ENCODE results near the gene FAM124B. TPM values are rescaled to one million over a fixed set of nuclear protein-coding genes. Genes with fewer than 3 reads are reported as not detected.

Gene FAM124B
- total and polyA plus RNA-seq, 2 of the 8 experiments (the other 6 are each of a cell fraction or from before 2014, with no cell fraction given) = 2.1 to 2.6 TPM

DNA sequence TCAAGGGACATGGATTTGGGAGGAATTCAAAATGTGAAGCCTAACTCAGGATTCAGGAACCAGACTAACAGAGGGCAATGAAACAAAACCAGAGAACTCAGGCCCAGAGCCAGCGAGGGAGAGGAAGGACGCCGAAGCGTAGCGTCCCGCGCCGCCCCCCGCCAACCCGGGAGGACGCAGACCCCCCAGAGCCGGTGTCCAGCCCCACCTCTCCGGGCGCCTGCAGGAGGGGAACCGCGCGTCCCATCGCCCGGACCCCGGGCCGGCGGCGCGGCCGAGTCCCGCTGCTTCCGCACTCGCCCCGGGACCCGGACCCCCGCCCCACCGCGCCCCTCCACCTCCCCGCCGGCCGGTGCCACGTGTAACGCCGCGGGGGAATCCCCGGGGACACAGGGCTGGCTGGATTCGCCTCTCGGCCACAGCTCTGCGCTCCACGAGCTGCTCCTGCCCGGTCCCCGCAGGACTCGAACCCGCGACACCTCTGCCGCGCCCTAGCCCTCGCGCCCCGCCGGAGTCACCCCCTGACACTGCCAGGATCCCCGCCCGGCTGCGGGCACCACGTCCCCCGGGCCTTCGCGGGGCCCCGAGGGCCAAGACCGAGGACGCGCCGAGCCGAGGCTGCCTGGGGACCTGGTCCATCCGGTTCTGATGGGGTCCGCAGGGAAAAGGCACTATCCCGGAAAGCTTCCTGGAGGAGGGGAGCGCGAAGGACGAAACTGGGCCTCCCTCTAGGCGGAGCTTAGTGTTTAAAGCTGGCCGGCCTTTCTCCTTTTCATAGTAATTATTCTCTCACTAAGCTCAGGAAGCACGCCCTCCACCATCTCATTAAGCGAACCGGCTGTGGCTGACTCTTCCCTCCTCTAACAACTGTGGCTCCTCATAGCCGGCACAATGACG, 40.4 kb upstream of the FAM124B start (continued):
- TF ChIP-seq SAP30 (IDR thresholded peaks at IDR 0.05; ENCODE audit: insufficient read depth, insufficient replicate concordance, low read length) (no peak), MAFK (IDR thresholded peaks at IDR 0.05; ENCODE audit: low read depth, low read length) (no peak), HDAC2 (IDR thresholded peaks at IDR 0.05; ENCODE audit: borderline replicate concordance in 1 of 2, low read depth in 2 of 2, low read length in 2 of 2) (no peak)

Data from H1 (cell line).